Activated CD4-positive, CD25-positive, alpha-beta regulatory T cell (primary cell): ENCODE results near the gene THEM5.

Source experiments
- DNase-seq, 4 experiments: peaks; one replicate each; lab custom pipeline; 2025; lab: John Stamatoyannopoulos, UW

THEM5 gene

GRCh38 chr1:151819976-151820623 is 33.4 kb downstream of the THEM5 start:
- DNase-seq: no peak

GRCh38 chr1:151819227-151819835 is 34.2 kb downstream of the THEM5 start:
- no peak for DNase-seq

GRCh38 chr1:151817353-151817730 is 36.2 kb downstream of the THEM5 start:
- no peak for DNase-seq

- no peak for DNase-seq
Observed at GRCh38 chr1:151816548-151817352, 36.8 kb downstream of the THEM5 start.

- DNase-seq: no peak
Observed at GRCh38 chr1:151815716-151816327, 37.7 kb downstream of the THEM5 start.

DNA sequence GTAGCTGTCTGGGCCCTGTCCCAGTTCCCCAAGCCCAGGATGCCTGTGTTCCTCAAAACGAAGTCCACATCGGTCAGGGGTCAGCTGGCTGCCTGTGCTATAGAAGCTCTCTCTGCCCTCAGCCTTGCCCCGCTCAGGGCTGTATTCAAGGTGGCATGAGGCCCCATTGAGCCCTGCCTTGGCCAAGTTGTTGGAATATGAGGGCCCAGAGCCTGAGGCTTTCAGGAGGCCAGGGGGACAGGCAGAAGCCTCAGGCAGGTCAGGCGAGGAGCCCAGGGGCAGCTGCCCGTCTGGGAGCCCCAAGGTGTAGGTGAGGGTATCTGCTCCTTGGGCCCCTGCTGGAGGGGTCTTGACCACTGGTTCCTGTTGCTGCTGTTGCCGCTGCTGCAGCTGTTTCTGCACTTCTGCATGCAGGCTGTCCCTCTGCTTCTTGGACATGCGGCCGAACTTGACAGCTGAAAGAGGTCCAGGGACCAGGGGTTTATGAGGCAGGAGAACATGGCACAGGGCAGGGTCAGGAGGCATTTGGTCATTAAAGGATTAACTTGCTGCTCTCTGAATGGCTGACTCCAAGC is 38.5 kb downstream of the THEM5 start:
- DNase-seq: no peak

- DNase-seq: no peak
Observed at GRCh38 chr1:151814426-151814825, 39.1 kb downstream of the THEM5 start.

DNA sequence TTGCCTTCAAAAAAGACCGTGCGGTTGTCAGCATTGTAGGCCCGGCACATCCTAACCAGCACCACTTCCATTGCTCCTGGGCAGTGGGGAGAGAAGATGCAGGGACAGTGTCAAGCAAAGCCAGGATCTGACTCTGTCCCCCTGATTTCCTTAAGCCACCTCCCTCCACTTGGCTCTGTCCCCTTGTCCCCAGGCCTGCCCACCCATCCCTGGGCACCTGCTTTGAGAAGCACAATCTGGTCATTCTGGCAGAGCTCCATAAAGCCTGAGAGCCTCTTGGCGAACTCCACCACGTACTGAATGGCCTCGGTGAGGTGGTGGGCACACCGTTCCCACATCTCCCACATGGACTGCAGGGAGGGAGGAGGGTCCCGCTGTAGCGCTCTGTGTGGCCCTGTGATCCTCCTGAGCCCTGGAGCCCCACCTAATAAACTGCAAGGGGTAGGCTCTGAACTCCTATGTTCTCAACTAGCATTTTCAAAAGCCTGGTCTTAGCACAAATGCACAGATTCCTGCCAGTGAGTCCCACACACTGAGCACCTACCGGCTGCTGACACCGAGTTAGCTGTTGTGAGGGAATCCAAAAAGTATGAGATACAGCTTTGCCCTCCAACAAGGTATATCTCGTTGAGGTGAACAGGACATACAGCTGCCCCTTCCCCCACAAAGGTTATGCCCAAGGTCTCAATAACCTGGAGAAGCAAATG is 40.1 kb downstream of the THEM5 start:
- DNase-seq: no peak

DNA sequence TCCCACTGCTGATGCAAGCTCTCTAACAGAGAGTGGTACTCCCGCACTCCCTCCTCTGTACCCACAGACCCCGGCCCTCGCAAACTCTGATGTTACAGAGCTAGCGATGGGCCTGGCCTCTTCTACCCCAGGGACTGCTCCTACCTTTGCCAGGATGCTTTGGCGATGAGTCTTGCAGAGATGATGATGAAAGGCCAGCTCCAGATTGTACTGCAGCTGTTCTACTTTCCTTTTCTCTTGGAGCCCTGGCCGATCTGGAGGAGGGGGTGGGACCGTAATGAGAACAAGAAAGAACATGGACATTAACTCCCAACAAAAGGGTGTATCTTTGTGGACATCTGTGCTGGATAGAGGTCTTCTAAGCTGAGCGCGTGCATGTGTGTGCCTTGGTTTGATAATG is 42.3 kb downstream of the THEM5 start:
- no peak for DNase-seq

GRCh38 chr1:151809985-151810556 is 43.4 kb downstream of the THEM5 start:
- DNase-seq: no peak

DNA sequence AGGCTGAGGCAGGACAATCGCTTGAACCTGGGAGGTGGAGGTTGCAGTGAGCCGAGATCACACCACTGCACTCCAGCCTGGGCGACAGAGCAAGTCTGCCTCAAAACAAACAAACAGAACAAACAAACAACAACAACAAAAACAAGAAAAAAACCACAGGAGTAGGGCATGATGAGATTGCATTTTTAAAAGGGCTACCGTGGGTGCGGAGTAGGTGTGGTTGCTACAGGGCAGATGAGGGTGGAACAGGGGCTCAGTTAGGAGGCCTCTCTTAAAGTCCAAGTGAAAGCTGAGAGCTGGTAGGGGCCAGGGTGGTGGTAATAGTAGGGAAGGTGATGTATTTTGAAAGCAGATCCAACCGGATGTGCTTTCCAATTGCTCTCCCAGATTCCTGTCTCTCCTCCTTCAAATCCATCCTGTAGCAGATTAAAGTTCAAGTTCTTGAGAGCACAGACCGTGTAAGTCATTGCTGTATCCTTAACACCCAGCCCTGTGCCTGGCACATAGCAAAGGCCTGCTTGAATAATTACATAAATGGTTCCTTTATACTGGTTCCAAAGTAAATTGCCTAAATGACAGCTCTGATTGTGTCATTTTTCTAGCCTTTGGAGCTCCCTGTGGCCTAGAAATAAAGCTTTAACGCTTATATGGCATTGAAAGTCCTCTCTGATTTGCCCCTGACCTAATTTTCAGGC is 44.1 kb downstream of the THEM5 start:
- no peak for DNase-seq

- no peak for DNase-seq
Observed at GRCh38 chr1:151807766-151808165, 45.7 kb downstream of the THEM5 start.

GRCh38 chr1:151807131-151807530 is 46.4 kb downstream of the THEM5 start:
- DNase-seq: no peak

DNA sequence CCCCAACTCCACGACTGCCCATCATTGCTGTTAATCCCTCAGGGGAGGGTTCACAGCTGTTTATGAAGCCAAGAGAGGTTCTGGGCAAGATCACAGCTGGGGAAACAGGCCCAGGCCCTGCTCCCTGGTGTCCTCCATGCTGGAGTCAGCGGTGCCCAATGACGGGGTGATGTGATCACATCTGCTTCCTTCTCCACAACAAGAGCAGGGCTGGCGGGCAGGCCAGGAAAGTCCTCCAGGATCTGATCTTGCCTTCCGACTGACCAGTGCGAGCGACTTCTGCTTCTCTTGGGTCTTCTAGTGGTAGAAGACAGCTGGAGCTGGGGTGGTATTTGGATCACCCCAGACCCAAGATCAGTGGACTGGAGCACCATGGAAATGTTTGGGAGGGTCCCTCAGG is 47.3 kb downstream of the THEM5 start:
- no peak for DNase-seq

GRCh38 chr1:151805066-151805820 is 48.3 kb downstream of the THEM5 start, which contains the start of gene LINGO4:
LINGO4 (minus strand) TSS chr1:151805419; CDS start chr1:151802704, 2,715 bp downstream.
- no peak for DNase-seq

GRCh38 chr1:151803915-151804314 is 49.6 kb downstream of the THEM5 start:
- DNase-seq: no peak

DNA sequence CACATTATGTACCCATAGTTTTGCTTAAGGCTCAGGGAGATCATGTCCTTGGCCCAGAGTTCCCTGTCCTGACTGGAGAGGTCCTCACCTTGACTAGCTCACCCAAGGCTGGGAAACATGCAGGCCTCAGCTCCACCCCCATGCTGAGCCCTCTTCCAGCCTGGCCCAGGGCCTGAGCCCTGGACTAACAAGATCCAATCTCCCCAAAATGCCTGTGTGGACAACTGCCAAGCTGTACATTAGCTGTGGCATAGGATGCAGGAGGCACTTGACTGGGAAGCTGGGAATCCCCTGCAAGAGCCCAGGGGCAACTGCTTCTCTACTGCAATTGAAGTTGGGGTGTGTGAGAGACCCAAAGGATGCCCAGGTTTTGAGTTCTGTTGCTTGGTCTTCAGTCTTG is 50.3 kb downstream of the THEM5 start:
- no peak for DNase-seq

- DNase-seq: no peak
Observed at GRCh38 chr1:151802372-151802771, 51.1 kb downstream of the THEM5 start.

DNA sequence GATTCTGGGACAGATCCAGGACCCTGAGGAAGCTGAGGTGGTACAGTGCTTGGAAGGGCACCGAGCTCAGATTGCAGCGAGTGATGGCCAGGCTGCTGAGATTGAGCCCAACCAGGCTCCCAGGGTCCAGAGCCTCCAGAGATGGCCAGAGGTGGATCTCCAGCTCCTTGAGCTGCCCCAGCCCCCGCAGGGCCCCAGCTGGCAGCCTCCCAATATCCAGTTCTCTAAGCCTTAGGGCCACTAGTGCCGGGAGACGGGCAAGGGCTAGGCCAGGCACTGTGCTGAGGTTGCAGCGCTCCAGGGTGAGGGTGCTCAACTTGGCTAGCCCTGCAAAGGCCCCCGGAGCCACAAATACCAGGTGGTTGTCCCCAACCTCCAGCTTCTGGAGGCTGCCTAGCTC is 51.7 kb downstream of the THEM5 start:
- DNase-seq: no peak

GRCh38 chr1:151801310-151801820 is 52.1 kb downstream of the THEM5 start:
- no peak for DNase-seq
